Stimulated activated CD8-positive, alpha-beta memory T cell treated with anti-CD3 and anti-CD28 coated beads, Interleukin-4, amount 100 ng/mL, for 4 hours (primary cell): Measurements from ENCODE around the gene PLEKHH1.
"Not testable (repeated sequence)": the region's sequence is repeated elsewhere in the genome, so short reads cannot be mapped to it uniquely, and the experiment has no call there.

Experiments
- DNase-seq, 2 donors: peaks; one replicate each; pipeline ENCODE4 v3.0.0-alpha.2; 2020; ENCODE audit warnings: low read depth in 2 of 2, low spot score in 1 of 2

PLEKHH1 gene

GRCh38 chr14:67579636-67580035, 46.5 kb downstream of the PLEKHH1 start:
- DNase-seq = no peak

- DNase-seq = no peak
Measured at GRCh38 chr14:67580336-67581171, 47.5 kb downstream of the PLEKHH1 start.

- no peak for DNase-seq
Measured at GRCh38 chr14:67581643-67582042, 48.6 kb downstream of the PLEKHH1 start.

GRCh38 chr14:67582061-67582460, 49.0 kb downstream of the PLEKHH1 start:
- no peak for DNase-seq

GRCh38 chr14:67583711-67584644, 50.9 kb downstream of the PLEKHH1 start:
- no peak for DNase-seq

DNA sequence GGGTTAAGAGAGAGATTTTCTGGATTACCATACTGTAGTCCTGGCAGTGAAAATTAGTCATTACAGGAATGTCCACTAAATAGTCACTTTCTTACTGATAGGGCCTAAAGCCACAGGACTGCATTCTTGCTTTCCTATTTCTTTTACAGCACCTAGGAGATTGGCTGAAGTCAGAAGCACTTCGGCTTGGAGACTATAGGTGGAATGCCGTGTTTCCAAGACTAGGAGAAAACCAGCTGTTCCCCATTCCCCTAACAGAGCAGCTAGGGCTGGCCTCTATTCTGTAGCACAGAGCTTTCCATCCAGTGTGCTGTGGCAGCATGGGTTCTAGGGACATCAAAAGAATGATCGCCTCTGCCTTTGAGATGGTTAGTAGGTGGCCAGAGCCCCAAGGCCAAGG, 51.9 kb downstream of the PLEKHH1 start:
- no peak for DNase-seq

GRCh38 chr14:67586369-67586768, 53.3 kb downstream of the PLEKHH1 start:
- DNase-seq = no peak

DNA sequence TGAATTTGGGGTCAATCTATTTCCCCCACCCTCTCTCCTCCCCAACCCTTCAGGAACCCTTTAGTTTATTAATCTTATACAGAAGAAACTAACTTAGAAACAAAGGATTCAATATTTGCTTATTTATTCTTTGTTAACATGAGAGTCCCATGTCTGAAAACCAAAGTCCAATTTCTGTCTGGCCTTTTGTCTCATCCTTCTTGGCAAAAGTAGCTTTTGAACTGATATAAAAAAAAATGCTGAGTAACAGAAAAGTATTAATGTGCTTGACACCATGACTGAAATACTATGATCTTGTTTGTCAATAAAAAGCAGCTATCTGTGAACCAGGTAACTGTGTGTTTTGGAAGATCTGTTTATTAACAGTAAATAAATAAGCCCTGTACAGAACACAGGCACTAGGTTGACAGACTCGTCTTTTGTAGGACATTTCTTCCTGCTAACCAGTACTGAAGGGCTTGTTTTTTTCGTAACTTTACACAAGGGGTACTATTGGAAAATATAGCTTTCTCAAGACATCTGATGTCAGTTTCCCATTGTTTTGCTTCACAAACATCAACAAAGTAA, 56.2 kb downstream of the PLEKHH1 start:
- no peak for DNase-seq

DNA sequence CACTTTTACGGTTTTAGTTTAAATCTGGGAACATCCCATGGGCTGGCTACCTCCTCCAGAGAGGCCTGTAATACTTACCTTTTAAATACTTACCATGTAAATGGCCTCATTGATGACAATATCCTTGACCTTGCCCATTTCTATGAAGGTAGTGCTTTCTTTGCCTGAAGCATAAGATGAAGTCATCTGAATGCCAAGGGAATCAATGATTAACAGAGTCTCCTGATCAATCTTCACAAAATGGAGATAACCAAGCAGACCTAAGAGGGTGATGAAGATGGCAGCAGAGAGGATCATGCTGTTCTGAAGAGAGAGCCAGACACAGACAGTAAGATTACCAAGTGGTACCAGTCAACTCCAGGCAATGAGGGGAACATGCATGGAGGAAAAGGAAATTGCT, 60.6 kb downstream of the PLEKHH1 start:
- DNase-seq = not testable (repeated sequence)

DNA sequence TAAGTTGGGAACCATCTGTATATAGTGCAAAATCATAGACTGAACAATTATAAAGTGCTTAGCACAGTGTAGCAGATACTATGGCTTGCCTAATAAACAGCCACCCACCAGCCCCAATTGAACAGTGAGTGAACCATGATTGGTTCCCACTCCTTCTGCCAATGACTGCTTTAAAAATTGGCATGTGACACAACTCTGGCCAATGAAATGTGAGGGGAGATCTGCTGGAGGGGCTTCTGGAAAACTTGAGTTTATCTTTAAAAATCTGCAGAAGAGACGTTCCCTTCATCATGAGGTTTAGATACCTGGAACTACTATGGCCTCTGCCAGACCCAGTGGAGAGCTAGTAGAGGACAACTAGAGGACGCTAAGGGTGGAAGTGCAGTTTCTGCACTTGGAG, 62.3 kb downstream of the PLEKHH1 start:
- no peak for DNase-seq

DNA sequence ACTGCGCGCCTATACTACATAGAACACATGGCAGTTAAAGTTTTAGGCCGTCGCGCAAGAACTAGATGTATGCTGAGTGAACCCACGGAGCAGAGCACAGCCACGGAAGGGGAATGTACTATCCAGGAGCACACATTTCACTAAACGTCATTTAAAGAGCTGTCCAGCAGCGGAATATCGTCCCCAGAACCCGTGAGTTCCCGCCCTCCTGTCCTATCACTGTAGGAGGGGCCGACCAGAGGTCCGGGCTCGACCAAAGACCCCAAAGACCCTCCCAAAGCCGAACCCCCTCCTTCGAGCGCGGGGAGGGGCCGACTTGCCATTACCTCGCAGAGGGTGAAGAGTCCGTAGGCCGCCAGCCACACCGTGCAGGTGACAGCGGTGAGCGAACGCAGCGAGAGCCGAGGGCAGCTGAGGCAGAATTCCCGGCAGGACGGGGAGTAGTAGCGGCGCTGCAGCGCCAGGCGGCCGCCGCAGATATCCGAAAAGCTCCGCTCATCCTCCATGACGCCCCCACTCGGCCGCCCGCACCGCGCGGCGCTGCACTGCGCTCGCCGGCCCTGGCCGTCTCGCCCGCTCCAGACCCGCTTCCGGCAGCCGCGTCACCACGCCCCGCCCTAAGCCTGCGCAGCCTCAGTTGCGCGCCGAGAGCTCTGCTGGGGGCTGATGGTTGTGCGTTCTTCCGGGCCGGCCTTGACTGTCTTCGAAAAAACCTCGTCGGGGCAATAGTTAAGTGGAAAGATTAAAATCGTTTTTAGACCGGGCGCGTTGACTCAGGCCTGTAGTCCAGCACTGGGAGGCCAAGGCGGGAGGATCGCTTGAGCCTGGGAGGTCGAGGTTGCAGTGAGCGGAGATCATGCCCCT, 66.8 kb downstream of the PLEKHH1 start, which contains the start of gene PIGH:
TSS of gene PIGH (minus strand) at position 571 of the 864 bp plus-strand sequence. CDS start at position 506, 65 bp downstream.
- peak; percentile 83 to 87 for DNase-seq

GRCh38 chr14:67600562-67600974, 67.5 kb downstream of the PLEKHH1 start:
- DNase-seq = not testable (repeated sequence)

GRCh38 chr14:67602076-67602475, 69.0 kb downstream of the PLEKHH1 start:
- no peak for DNase-seq

- no peak for DNase-seq
Measured at GRCh38 chr14:67602995-67603545, 70.0 kb downstream of the PLEKHH1 start.

DNA sequence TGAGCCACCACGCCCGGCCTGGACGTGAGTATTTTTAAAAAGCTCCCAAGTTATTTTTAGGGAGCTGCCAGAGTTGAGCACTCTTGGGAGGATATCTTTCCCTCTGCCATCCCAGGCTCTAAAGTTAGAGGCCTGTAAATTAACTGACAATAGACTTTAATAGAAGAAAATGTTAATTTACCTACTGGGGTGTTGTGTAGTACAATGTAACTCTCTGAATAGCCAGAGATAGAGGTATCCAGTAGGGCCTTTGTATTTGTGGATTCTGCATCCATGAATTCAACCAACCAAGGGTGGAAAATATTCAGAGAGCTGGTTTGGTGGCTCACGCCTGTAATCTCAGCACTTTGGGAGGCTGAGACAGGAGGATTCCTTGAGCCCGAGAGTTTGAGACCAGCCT, 74.6 kb downstream of the PLEKHH1 start:
- DNase-seq = no peak

GRCh38 chr14:67609642-67610310, 76.7 kb downstream of the PLEKHH1 start:
- DNase-seq = no peak

DNA sequence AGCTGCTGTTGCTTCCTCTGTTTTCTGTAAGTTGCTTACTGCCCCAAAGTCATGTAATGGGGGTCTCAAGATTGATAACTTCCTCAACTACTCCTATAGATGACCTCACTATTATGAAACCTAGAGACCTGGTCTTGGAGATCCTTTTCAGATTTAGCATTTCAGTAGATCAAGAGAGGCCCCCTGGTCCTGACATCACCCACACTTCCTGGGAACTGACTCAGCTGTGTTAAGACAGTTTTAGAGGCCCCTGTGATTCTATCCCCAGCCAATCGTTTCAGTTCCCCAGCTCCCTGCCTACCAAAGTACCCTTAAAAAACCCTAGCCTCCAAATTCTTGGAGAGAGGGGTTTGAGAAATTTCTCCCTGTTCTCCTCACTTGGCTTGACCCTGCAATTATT, 77.4 kb downstream of the PLEKHH1 start:
- DNase-seq = no peak

GRCh38 chr14:67618617-67619063, 85.5 kb downstream of the PLEKHH1 start:
- DNase-seq = no peak

DNA sequence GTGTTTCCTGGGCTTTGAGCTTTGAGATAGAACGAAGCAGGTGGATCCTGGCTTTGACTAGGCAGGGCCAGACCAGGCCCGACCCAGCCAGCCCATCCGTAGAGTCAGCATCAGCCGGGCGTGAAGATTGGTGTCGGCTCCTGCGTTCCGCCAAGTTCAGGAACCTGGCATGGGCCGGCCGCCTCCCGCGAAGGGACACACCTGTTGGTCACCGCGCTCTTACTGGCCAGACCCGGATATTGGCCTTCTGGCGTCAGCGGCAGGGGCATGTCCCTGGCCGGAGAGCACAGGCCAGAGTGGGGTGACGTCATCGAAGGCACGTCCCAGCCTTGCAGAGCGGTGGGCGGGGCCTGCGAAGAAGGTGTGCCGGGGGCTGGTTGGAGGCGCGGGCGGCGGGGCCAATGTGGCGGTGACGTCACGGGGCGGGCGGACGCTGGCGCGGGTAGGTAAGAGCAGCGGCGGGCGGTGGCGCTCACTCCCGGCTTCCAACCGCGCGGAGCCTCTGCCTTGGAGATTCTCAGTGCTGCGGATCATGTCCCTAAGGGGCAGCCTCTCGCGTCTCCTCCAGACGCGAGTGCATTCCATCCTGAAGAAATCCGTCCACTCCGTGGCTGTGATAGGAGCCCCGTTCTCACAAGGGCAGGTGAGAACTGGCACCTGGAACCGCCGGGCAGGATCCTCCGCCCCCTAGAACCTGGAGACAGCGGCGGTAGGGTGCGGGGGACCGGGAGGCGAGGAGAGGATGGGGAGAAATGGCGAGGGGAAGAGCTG, 86.5 kb downstream of the PLEKHH1 start, which contains the start of gene ARG2:
TSS of gene ARG2 (plus strand) at position 475 of the 771 bp plus-strand sequence. CDS start at position 533, 58 bp downstream.
- DNase-seq = peak; percentile 91 to 96
